SK-N-SH (cell line): Measurements from ENCODE around the gene ZNRF1. TPM values are rescaled to one million over a fixed set of nuclear protein-coding genes. Genes with fewer than 3 reads are reported as not detected.

ENCODE experiments used
- CTCF ChIA-PET: fragments of 300-600, 350-600 bp; formaldehyde crosslinking; extraction: SDS; loops from one replicate; lab custom pipeline; 2021; lab: Yijun Ruan, JAX
- POLR2A ChIA-PET: fragments of 350-600 bp; sonication (Branson Sonifier 250); formaldehyde crosslinking; extraction: SDS; loops from one replicate; lab custom pipeline; 2020; ENCODE audit warnings: antibody characterized with exemption, inconsistent platforms; lab: Yijun Ruan, JAX
- DNase-seq: peaks from one replicate; pipeline ENCODE4 v3.0.0; 2012
- H2AFZ ChIP-seq: fragments of 200-600 bp; sonication (generic); 2 replicates; pipeline ENCODE4 v1.8.1; 2016; ENCODE audit warnings: antibody characterized with exemption, mild to moderate bottlenecking, low read depth
- H3F3A ChIP-seq: fragments of 200-600 bp; sonication (generic); replicated peaks from 2 replicates; pipeline ENCODE3; 2016; ENCODE audit warnings: antibody characterized with exemption, mild to moderate bottlenecking; ENCODE audit not compliant: insufficient read depth
- H3K27ac ChIP-seq, 2 experiments: fragments of 200-500 bp in 1 of 2; fragments of 200-600 bp in 1 of 2; sonication (Bioruptor generic) in 1 of 2; sonication (generic), shearing (Covaris generic) in 1 of 2; 2 replicates each; pipeline versions ENCODE4 v1.5.1 to v1.6.1; 2014 to 2016; ENCODE audit warnings: low read depth in 2 of 2, inconsistent platforms in 1 of 2, low read length in 1 of 2, mild to moderate bottlenecking in 1 of 2, mixed read lengths in 1 of 2
- H3K27me3 ChIP-seq: fragments of 200-600 bp; sonication (generic), shearing (Covaris generic); 2 replicates; pipeline ENCODE4 v1.6.1; 2016; ENCODE audit warnings: mixed run types; ENCODE audit not compliant: insufficient read depth
- H3K36me3 ChIP-seq, 2 experiments: fragments of 200-500 bp in 1 of 2; fragments of 200-600 bp in 1 of 2; sonication (Bioruptor generic) in 1 of 2; sonication (generic) in 1 of 2; replicated peaks in 1 of 2; 2 replicates each; pipeline versions ENCODE3 to v1.5.1; 2014 to 2016; ENCODE audit warnings: low read length in 1 of 2, mild to moderate bottlenecking in 1 of 2; ENCODE audit not compliant: insufficient read depth in 2 of 2, control insufficient read depth in 1 of 2
- H3K4me1 ChIP-seq, 2 experiments: fragments of 200-500 bp in 1 of 2; fragments of 200-600 bp in 1 of 2; sonication (Bioruptor generic) in 1 of 2; sonication (generic), shearing (Covaris generic) in 1 of 2; 2 replicates each; pipeline versions ENCODE4 v1.5.1 to v1.6.1; 2014 to 2016; ENCODE audit warnings: low read depth in 1 of 2, low read length in 1 of 2, mixed run types in 1 of 2; ENCODE audit not compliant: insufficient read depth in 2 of 2, control insufficient read depth in 1 of 2
- H3K4me2 ChIP-seq: fragments of 200-600 bp; sonication (generic), shearing (Covaris generic); 2 replicates; pipeline ENCODE4 v1.6.1; 2017; ENCODE audit warnings: mixed run types
- H3K4me3 ChIP-seq, 2 experiments: fragments of 200-500 bp in 1 of 2; fragments of 200-600 bp in 1 of 2; sonication (Bioruptor generic) in 1 of 2; sonication (generic), shearing (Covaris generic) in 1 of 2; 2 replicates each; pipeline versions ENCODE4 v1.5.1 to v1.8.1; 2014 to 2016; ENCODE audit warnings: low read depth in 2 of 2, inconsistent platforms in 1 of 2, low read length in 1 of 2, mild to moderate bottlenecking in 1 of 2, mixed read lengths in 1 of 2, moderate library complexity in 1 of 2
- H3K79me2 ChIP-seq: fragments of 200-600 bp; sonication (generic); 2 replicates; pipeline ENCODE4 v1.8.1; 2017; ENCODE audit warnings: mild to moderate bottlenecking; ENCODE audit not compliant: insufficient read depth
- H3K9ac ChIP-seq: fragments of 200-600 bp; sonication (generic); 2 replicates; pipeline ENCODE4 v1.6.1; 2017; ENCODE audit warnings: mixed run types
- H3K9me2 ChIP-seq: fragments of 200-600 bp; sonication (generic); 2 replicates; pipeline ENCODE4 v1.6.1; 2017; ENCODE audit warnings: mixed run types
- H3K9me3 ChIP-seq: fragments of 200-600 bp; sonication (generic); 2 replicates; pipeline ENCODE4 v1.6.1; 2017; ENCODE audit warnings: mixed run types, mild to moderate bottlenecking, moderate library complexity
- H4K20me1 ChIP-seq: fragments of 200-600 bp; sonication (generic); 2 replicates; pipeline ENCODE4 v1.6.1; 2017; ENCODE audit warnings: mild to moderate bottlenecking, mixed run types; ENCODE audit not compliant: insufficient read depth
- CHD2 ChIP-seq: fragments of 150-350 bp; IDR thresholded peaks from 2 replicates; pipeline ENCODE4 v1.6.1; 2018; ENCODE audit warnings: low read length; ENCODE audit not compliant: partially characterized antibody
- ELF1 ChIP-seq: IDR thresholded peaks from 2 replicates; pipeline ENCODE4 v1.4.0; 2012
- EP300 ChIP-seq, 2 experiments: IDR thresholded peaks; 2 replicates each; pipeline versions ENCODE4 v1.4.0 to v1.6.1; 2012; ENCODE audit warnings: borderline replicate concordance in 1 of 2, low read depth in 1 of 2, low read length in 1 of 2
- EZH2phosphoT487 ChIP-seq: fragments of 200-600 bp; sonication (generic); IDR thresholded peaks from 2 replicates; pipeline ENCODE4 v1.6.1; 2017; ENCODE audit warnings: low read depth, mixed run types, mild to moderate bottlenecking, antibody characterized with exemption, moderate library complexity, borderline replicate concordance
- FOSL2 ChIP-seq: IDR thresholded peaks from 2 replicates; pipeline ENCODE4 v1.4.0; 2012; ENCODE audit warnings: low read depth, mild to moderate bottlenecking, moderate library complexity, borderline replicate concordance
- FOXJ3 ChIP-seq: sonication (generic); formaldehyde crosslinking; IDR thresholded peaks from 2 replicates; pipeline ENCODE4 v1.5.1; 2020; ENCODE audit warnings: mild to moderate bottlenecking, missing genetic modification reagents
- MEF2A ChIP-seq: IDR thresholded peaks from 2 replicates; pipeline ENCODE4 v1.4.0; 2012; ENCODE audit warnings: low read depth, borderline replicate concordance
- MXI1 ChIP-seq: IDR thresholded peaks from 2 replicates; pipeline ENCODE4 v1.6.1; 2012; ENCODE audit warnings: mild to moderate bottlenecking, low read depth, low read length, improper control_type of control experiment
- NFIC ChIP-seq: IDR thresholded peaks from 2 replicates; pipeline ENCODE4 v1.4.0; 2012; ENCODE audit warnings: borderline replicate concordance
- POLR2AphosphoS5 ChIP-seq: IDR thresholded peaks from 2 replicates; pipeline ENCODE4 v1.6.1; 2012; ENCODE audit warnings: low read depth, low read length
- RFX5 ChIP-seq: IDR thresholded peaks from 2 replicates; pipeline ENCODE4 v1.6.1; 2012; ENCODE audit warnings: mild to moderate bottlenecking, improper control_type of control experiment, low read length
- TAF1 ChIP-seq: IDR thresholded peaks from 2 replicates; pipeline ENCODE4 v1.6.1; 2012; ENCODE audit warnings: low read depth, mild to moderate bottlenecking, low read length, moderate library complexity, borderline replicate concordance
- TCF12 ChIP-seq: IDR thresholded peaks from 2 replicates; pipeline ENCODE4 v1.4.0; 2012
- TEAD4 ChIP-seq: IDR thresholded peaks from 2 replicates; pipeline ENCODE4 v1.4.0; 2012; ENCODE audit warnings: mild to moderate bottlenecking, borderline replicate concordance; ENCODE audit not compliant: insufficient read depth
- YY1 ChIP-seq: IDR thresholded peaks from 2 replicates; pipeline ENCODE4 v1.4.0; 2012; ENCODE audit warnings: low read depth, mild to moderate bottlenecking
- WGBS: methylation state at CpG from one replicate; pipeline ENCODE4 v1.1.6; 2017; ENCODE audit warnings: low lambda C conversion rate; 5-methylcytosine and 5-hydroxymethylcytosine counted together
- polyA plus RNA-seq, 3 experiments: library from polyadenylated mRNA; depleted of rRNA; stranded (reverse); fragments of >200 nt; gene quantifications; 2 replicates each; pipeline ENCODE4 v1.2.3, GENCODE V29; 2012
- TF ChIP-seq, protein P1 (sequence below): fragments of 150-350 bp; IDR thresholded peaks from 2 replicates; pipeline ENCODE4 v1.6.1; 2016; ENCODE audit warnings: mild to moderate bottlenecking, low read depth, low read length
- TF ChIP-seq, protein P2 (sequence below): IDR thresholded peaks from 2 replicates; pipeline ENCODE4 v1.4.0; 2012; ENCODE audit warnings: low read depth, borderline replicate concordance
- TF ChIP-seq, protein P3 (sequence below): IDR thresholded peaks from 2 replicates; pipeline ENCODE4 v1.4.0; 2012; ENCODE audit warnings: low read depth
- TF ChIP-seq, protein P4 (sequence below): fragments of 200-600 bp; sonication (generic); IDR thresholded peaks from 2 replicates; pipeline ENCODE4 v1.6.1; 2017; ENCODE audit warnings: antibody characterized with exemption, mild to moderate bottlenecking, moderate library complexity
- TF ChIP-seq, protein P5 (sequence below): fragments of 150-350 bp; IDR thresholded peaks from 2 replicates; pipeline ENCODE4 v1.6.1; 2017; ENCODE audit warnings: antibody characterized with exemption, low read length, low read depth, borderline replicate concordance
- TF ChIP-seq, protein P6 (sequence below): IDR thresholded peaks from 2 replicates; pipeline ENCODE4 v1.6.1; 2012; ENCODE audit warnings: mild to moderate bottlenecking, low read depth, low read length, moderate library complexity

Gene ZNRF1
- polyA plus RNA-seq, 1 of the 3 experiments (the other 2 are of a cell fraction) = 23.7 TPM

DNA sequence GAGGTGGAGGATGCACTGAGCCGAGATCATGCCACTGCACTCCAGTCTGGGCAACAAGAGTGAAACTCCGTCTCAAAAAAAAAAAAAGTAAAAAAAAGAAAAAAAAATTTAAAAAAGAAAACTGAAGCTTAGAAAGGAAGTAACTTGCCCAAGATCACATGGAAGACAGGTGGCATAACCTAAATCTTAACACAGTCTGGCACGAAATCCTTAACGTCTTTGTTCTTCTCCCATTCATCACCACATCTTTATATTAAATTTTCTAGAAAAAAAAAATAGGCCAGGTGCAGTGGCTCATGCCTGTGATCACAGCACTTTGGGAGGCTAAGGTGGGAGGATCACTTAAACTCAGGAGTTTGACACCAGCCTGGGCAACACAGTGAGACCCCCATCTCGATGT lies 23.2 kb upstream of the ZNRF1 start (continued):
- TF ChIP-seq, protein P1, sequence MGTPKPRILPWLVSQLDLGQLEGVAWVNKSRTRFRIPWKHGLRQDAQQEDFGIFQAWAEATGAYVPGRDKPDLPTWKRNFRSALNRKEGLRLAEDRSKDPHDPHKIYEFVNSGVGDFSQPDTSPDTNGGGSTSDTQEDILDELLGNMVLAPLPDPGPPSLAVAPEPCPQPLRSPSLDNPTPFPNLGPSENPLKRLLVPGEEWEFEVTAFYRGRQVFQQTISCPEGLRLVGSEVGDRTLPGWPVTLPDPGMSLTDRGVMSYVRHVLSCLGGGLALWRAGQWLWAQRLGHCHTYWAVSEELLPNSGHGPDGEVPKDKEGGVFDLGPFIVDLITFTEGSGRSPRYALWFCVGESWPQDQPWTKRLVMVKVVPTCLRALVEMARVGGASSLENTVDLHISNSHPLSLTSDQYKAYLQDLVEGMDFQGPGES = no peak
- no peak for TF ChIP-seq YY1
- TF ChIP-seq EZH2phosphoT487 = no peak
- TF ChIP-seq, protein P2, sequence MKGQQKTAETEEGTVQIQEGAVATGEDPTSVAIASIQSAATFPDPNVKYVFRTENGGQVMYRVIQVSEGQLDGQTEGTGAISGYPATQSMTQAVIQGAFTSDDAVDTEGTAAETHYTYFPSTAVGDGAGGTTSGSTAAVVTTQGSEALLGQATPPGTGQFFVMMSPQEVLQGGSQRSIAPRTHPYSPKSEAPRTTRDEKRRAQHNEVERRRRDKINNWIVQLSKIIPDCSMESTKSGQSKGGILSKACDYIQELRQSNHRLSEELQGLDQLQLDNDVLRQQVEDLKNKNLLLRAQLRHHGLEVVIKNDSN = no peak
- no peak for TF ChIP-seq RFX5
- TF ChIP-seq, protein P3, sequence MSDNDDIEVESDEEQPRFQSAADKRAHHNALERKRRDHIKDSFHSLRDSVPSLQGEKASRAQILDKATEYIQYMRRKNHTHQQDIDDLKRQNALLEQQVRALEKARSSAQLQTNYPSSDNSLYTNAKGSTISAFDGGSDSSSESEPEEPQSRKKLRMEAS = no peak
- no peak for TF ChIP-seq FOSL2
- no peak for TF ChIP-seq TCF12
- TF ChIP-seq, all 33 proteins: peak for 0

DNA sequence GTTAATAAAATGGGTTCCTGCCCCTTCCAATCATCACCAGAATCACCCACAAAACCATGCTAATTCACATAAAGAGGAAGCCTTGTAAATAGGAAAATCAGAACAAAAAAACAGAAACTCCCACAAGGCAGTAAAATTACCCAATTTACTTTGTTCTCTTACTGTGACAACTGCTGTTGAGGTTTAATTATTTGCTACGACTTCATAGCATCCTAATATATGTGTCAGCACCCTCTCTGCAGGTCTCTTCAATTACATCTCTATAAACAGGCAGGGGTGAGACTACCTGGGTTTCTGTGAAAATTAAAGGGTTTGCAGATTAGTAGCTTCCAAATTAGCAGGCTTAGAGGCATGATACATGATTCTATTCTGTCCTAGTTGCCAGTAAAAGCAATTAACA lies 16.6 kb upstream of the ZNRF1 start:
- H4K20me1 ChIP-seq = peaks cover 5% of the 10 kb centered on the region; the same call in 1 of the 2 replicates
- H3F3A ChIP-seq = no peaks in the 10 kb centered on the region
- H3K9me3 ChIP-seq = no peaks in the 10 kb centered on the region
- no peak for DNase-seq
- TF ChIP-seq EZH2phosphoT487 (no peak), FOXJ3 (CRISPR knock-in tag) (no peak), FOSL2 (no peak), TEAD4 (no peak), MEF2A (no peak), MXI1 (no peak), POLR2AphosphoS5 (no peak), ELF1 (no peak), TAF1 (no peak), CHD2 (no peak), EP300 (IDR thresholded peaks at IDR 0.05; ENCODE audit: borderline replicate concordance in 1 of 2, low read depth in 1 of 2, low read length in 1 of 2) (no peak), TCF12 (no peak), NFIC (no peak)
- TF ChIP-seq, protein P3 = no peak
- TF ChIP-seq, protein P4, sequence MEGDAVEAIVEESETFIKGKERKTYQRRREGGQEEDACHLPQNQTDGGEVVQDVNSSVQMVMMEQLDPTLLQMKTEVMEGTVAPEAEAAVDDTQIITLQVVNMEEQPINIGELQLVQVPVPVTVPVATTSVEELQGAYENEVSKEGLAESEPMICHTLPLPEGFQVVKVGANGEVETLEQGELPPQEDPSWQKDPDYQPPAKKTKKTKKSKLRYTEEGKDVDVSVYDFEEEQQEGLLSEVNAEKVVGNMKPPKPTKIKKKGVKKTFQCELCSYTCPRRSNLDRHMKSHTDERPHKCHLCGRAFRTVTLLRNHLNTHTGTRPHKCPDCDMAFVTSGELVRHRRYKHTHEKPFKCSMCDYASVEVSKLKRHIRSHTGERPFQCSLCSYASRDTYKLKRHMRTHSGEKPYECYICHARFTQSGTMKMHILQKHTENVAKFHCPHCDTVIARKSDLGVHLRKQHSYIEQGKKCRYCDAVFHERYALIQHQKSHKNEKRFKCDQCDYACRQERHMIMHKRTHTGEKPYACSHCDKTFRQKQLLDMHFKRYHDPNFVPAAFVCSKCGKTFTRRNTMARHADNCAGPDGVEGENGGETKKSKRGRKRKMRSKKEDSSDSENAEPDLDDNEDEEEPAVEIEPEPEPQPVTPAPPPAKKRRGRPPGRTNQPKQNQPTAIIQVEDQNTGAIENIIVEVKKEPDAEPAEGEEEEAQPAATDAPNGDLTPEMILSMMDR = no peak
- TF ChIP-seq, protein P5, sequence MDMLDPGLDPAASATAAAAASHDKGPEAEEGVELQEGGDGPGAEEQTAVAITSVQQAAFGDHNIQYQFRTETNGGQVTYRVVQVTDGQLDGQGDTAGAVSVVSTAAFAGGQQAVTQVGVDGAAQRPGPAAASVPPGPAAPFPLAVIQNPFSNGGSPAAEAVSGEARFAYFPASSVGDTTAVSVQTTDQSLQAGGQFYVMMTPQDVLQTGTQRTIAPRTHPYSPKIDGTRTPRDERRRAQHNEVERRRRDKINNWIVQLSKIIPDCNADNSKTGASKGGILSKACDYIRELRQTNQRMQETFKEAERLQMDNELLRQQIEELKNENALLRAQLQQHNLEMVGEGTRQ = no peak
- TF ChIP-seq, protein P6, sequence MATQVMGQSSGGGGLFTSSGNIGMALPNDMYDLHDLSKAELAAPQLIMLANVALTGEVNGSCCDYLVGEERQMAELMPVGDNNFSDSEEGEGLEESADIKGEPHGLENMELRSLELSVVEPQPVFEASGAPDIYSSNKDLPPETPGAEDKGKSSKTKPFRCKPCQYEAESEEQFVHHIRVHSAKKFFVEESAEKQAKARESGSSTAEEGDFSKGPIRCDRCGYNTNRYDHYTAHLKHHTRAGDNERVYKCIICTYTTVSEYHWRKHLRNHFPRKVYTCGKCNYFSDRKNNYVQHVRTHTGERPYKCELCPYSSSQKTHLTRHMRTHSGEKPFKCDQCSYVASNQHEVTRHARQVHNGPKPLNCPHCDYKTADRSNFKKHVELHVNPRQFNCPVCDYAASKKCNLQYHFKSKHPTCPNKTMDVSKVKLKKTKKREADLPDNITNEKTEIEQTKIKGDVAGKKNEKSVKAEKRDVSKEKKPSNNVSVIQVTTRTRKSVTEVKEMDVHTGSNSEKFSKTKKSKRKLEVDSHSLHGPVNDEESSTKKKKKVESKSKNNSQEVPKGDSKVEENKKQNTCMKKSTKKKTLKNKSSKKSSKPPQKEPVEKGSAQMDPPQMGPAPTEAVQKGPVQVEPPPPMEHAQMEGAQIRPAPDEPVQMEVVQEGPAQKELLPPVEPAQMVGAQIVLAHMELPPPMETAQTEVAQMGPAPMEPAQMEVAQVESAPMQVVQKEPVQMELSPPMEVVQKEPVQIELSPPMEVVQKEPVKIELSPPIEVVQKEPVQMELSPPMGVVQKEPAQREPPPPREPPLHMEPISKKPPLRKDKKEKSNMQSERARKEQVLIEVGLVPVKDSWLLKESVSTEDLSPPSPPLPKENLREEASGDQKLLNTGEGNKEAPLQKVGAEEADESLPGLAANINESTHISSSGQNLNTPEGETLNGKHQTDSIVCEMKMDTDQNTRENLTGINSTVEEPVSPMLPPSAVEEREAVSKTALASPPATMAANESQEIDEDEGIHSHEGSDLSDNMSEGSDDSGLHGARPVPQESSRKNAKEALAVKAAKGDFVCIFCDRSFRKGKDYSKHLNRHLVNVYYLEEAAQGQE = no peak
- TF ChIP-seq, protein P2 = no peak
- H3K9ac ChIP-seq = no peak overlapping the region
- H3K79me2 ChIP-seq = peaks cover 57% of the 10 kb centered on the region
- H3K4me1 ChIP-seq = peaks cover 0 to 9% of the 10 kb centered on the region in 2 experiments; a peak in 1 of 4 replicates
- H3K4me2 ChIP-seq = no peak overlapping the region
- no peaks in the 10 kb centered on the region for H3K27me3 ChIP-seq
- 96% methylated on average over 1 of the region's 1 CpG for WGBS
- ChIA-PET CTCF (interaction anchor here (1.2 to 1.7 kb wide), 3 partner anchors 16 to 208 kb away, joined by 3 to 8 read pairs (median 4); partner anchors contain the start of genes FA2H and ZNRF1), POLR2A (no interaction called here)
- H3K4me3 ChIP-seq = no peak overlapping the region
- no peak overlapping the region for H2AFZ ChIP-seq
- H3K36me3 ChIP-seq = no peaks in the 10 kb centered on the region
- no peak overlapping the region for H3K27ac ChIP-seq
- H3K9me2 ChIP-seq = no peaks in the 10 kb centered on the region
